HepG2 (cell line): Measurements from ENCODE around the gene RASGRF1. TPM values are rescaled to one million over a fixed set of nuclear protein-coding genes. Genes with fewer than 3 reads are reported as not detected.

Experiments used
- ATAC-seq: fragments of 200-7000 bp; cut with Tn5 transposase; 3 replicates; pipeline ENCODE4 v1.9.1; 2020; ENCODE audit warnings: mild to moderate bottlenecking, moderate library complexity
- BruUV-seq: library from RNA; stranded (reverse); fragments of 400-500 nt; replicated peaks from 2 replicates; lab custom pipeline; 2021; lab: Mats Ljungman, UMichigan
- CTCF ChIA-PET: fragments of 300-600 bp; formaldehyde crosslinking; extraction: SDS; loops from one replicate; lab custom pipeline; 2021; ENCODE audit warnings: low total read pairs, inconsistent platforms, low intra/inter-chr PET ratio; lab: Yijun Ruan, JAX
- POLR2A ChIA-PET: fragments of 350-600 bp; sonication (Branson Sonifier 250); formaldehyde crosslinking; loops from one replicate; lab custom pipeline; 2020; ENCODE audit warnings: antibody characterized with exemption, inconsistent platforms; lab: Yijun Ruan, JAX
- DNase-seq: peaks from one replicate; pipeline ENCODE4 v3.0.0-alpha.2; 2015; ENCODE audit warnings: low spot score
- FAIRE-seq: peaks from 3 replicates; lab custom pipeline; 2011; peaks lifted over from hg19 to GRCh38; lab: Jason Lieb, UNC
- H2AFZ ChIP-seq: one replicate; pipeline ENCODE4 v1.6.1; 2011; ENCODE audit warnings: low read length, inconsistent platforms
- H3K27ac ChIP-seq: fragments of 300-600 bp; 3 replicates; pipeline ENCODE4 v1.8.0; 2011; ENCODE audit warnings: mixed run types, mild to moderate bottlenecking, mixed read lengths, low read length, inconsistent platforms; ENCODE audit not compliant: insufficient read depth; ENCODE audit errors: extremely low read length
- H3K27me3 ChIP-seq, 2 experiments: fragments of 200-600 bp in 1 of 2; 2 replicates in 1 of 2; 3 replicates in 1 of 2; pipeline versions ENCODE4 v1.6.0 to v1.8.0; 2011; ENCODE audit warnings: low read length in 2 of 2, mild to moderate bottlenecking in 2 of 2, moderate library complexity in 2 of 2, inconsistent platforms in 1 of 2; ENCODE audit not compliant: insufficient read depth in 2 of 2, control insufficient read depth in 1 of 2
- H3K36me3 ChIP-seq, 2 experiments: fragments of 200-600 bp in 1 of 2; replicated peaks in 1 of 2; 2 replicates in 1 of 2; 3 replicates in 1 of 2; pipeline versions ENCODE4 v1.5.1 to v1.8.0; 2011; ENCODE audit warnings: low read length in 2 of 2, inconsistent platforms in 1 of 2; ENCODE audit not compliant: insufficient read depth in 2 of 2, control insufficient read depth in 1 of 2
- H3K4me1 ChIP-seq: 2 replicates; pipeline ENCODE4 v1.5.1; 2012; ENCODE audit warnings: low read length, inconsistent platforms; ENCODE audit not compliant: insufficient read depth
- H3K4me2 ChIP-seq: 2 replicates; pipeline ENCODE4 v1.6.0; 2011; ENCODE audit warnings: low read depth, low read length, inconsistent platforms
- H3K4me3 ChIP-seq, 3 experiments: fragments of 200-600 bp in 1 of 3; sonication (generic), shearing (Covaris generic) in 1 of 3; replicated peaks in 1 of 3; 2 replicates each; pipeline ENCODE4 v1.5.1; 2011 to 2016; ENCODE audit warnings: low read length in 3 of 3, inconsistent platforms in 2 of 3, low read depth in 2 of 3, mild to moderate bottlenecking in 2 of 3, control low read depth in 1 of 3, mixed read lengths in 1 of 3; ENCODE audit not compliant: insufficient read depth in 1 of 3
- H3K79me2 ChIP-seq: one replicate; pipeline ENCODE4 v1.6.1; 2011; ENCODE audit warnings: low read length, inconsistent platforms; ENCODE audit not compliant: insufficient read depth
- H3K9ac ChIP-seq: 2 replicates; pipeline ENCODE4 v1.6.0; 2011; ENCODE audit warnings: mild to moderate bottlenecking, low read depth, low read length, inconsistent platforms; ENCODE audit not compliant: insufficient read depth
- H3K9me3 ChIP-seq: 2 replicates; pipeline ENCODE4 v1.5.1; 2012; ENCODE audit warnings: mild to moderate bottlenecking, low read length
- H4K20me1 ChIP-seq: 2 replicates; pipeline ENCODE4 v1.6.0; 2011; ENCODE audit warnings: inconsistent platforms, mild to moderate bottlenecking, low read length, moderate library complexity; ENCODE audit not compliant: insufficient read depth
- GATAD1 ChIP-seq: IDR thresholded peaks from 2 replicates; pipeline ENCODE4 v1.6.1; 2016; ENCODE audit warnings: missing genetic modification reagents, missing compliant biosample characterization
- HOXA3 ChIP-seq: sonication (generic); formaldehyde crosslinking; IDR thresholded peaks from 2 replicates; pipeline ENCODE4 v1.5.0; 2020; ENCODE audit warnings: missing genetic modification reagents
- KAT8 ChIP-seq: IDR thresholded peaks from 2 replicates; pipeline ENCODE4 v1.6.1; 2016; ENCODE audit warnings: missing genetic modification reagents, missing compliant biosample characterization
- LBX2 ChIP-seq: sonication (generic); formaldehyde crosslinking; IDR thresholded peaks from 2 replicates; pipeline ENCODE4 v1.5.0; 2020; ENCODE audit warnings: missing genetic modification reagents, mild to moderate bottlenecking, borderline replicate concordance
- MED8 ChIP-seq: sonication (generic); formaldehyde crosslinking; IDR thresholded peaks from 2 replicates; pipeline ENCODE4 v1.8.1; 2023; ENCODE audit warnings: mild to moderate bottlenecking, missing genetic modification reagents; ENCODE audit not compliant: insufficient replicate concordance
- NCOA1 ChIP-seq: sonication (generic); formaldehyde crosslinking; IDR thresholded peaks from 2 replicates; pipeline ENCODE4 v1.9.0; 2021; ENCODE audit warnings: missing genetic modification reagents
- PRDM10 ChIP-seq: sonication (generic); formaldehyde crosslinking; IDR thresholded peaks from 2 replicates; pipeline ENCODE4 v1.4.0; 2020; ENCODE audit warnings: low read depth, missing genetic modification reagents
- TAF15 ChIP-seq: fragments of 200-400 bp; formaldehyde crosslinking; IDR thresholded peaks from one replicate; pipeline ENCODE4 v1.6.1; 2018; ENCODE audit warnings: mild to moderate bottlenecking, low read depth, low read length; ENCODE audit not compliant: poor library complexity, severe bottlenecking
- ZNF709 ChIP-seq: sonication (generic); formaldehyde crosslinking; IDR thresholded peaks from 2 replicates; pipeline ENCODE4 v1.5.0; 2020; ENCODE audit warnings: mild to moderate bottlenecking, missing genetic modification reagents
- WGBS: methylation state at CpG from one replicate; pipeline ENCODE4 v1.1.6; 2017; ENCODE audit warnings: low lambda C conversion rate; 5-methylcytosine and 5-hydroxymethylcytosine counted together
- in situ Hi-C: cut with HindIII; loops from 2 replicates; pipeline ENCODE4 v1.10.0; 2017; ENCODE audit warnings: low pct_unique_long_range_greater_than_20kb; ENCODE audit not compliant: extremely low pct_ligation_motif_present
- intact Hi-C: fragments of 100-400 bp; cut with micrococcal nuclease; formaldehyde crosslinking; loops from one replicate; pipeline ENCODE4 v1.10.0; 2022; ENCODE audit not compliant: unreplicated experiment
- polyA plus RNA-seq, 8 experiments: library from polyadenylated mRNA; depleted of rRNA in 3 of 8; stranded (reverse) in 7 of 8; unstranded in 1 of 8; fragments of >200 nt; fragmentation: Illumina TruSeq in 4 of 8; extraction: Trizol in 4 of 8; gene quantifications; 2 replicates each; pipeline versions ENCODE4 v1.2.1 to v1.2.3, GENCODE V29; 2011 to 2016; ENCODE audit warnings: low read depth in 4 of 8, missing spikeins in 1 of 8, mixed read lengths in 1 of 8; ENCODE audit not compliant: insufficient read depth in 1 of 8
- total RNA-seq, 5 experiments: library from RNA; depleted of rRNA; stranded (reverse); fragments of >200 nt; fragmentation: Illumina TruSeq; extraction: Trizol; gene quantifications; 2 replicates each; pipeline ENCODE4 v1.2.3, GENCODE V29; 2016; ENCODE audit warnings: low read depth in 1 of 5

RASGRF1 gene
- total and polyA plus RNA-seq, 2 of the 13 experiments (the other 11 are each of a cell fraction or from before 2014, with no cell fraction given) = 0.55 to 3.0 TPM

- TF ChIP-seq PRDM10 (CRISPR knock-in tag) = no peak
Measured at GRCh38 chr15:79073336-79073735, 17.2 kb downstream of the RASGRF1 start (continued).

- no TSS peak for BruUV-seq
- no peak for FAIRE-seq
- in situ Hi-C loops = no loop called here
- TF ChIP-seq NCOA1 (CRISPR knock-in tag) = no peak
- no peak for TF ChIP-seq KAT8 (CRISPR knock-in tag)
- TF ChIP-seq TAF15 = no peak
- no peak for TF ChIP-seq GATAD1 (CRISPR knock-in tag)
- TF ChIP-seq ZNF709 (CRISPR knock-in tag) = no peak
- TF ChIP-seq HOXA3 = no peak
- TF ChIP-seq LBX2 (CRISPR knock-in tag) = no peak
- TF ChIP-seq MED8 (CRISPR knock-in tag) = no peak
- TF ChIP-seq, all 625 proteins: peak for 0
- no peaks in the 10 kb centered on the region for H3K79me2 ChIP-seq
- ATAC-seq (no peak), DNase-seq (no peak)
- intact Hi-C loops = no loop called here
- ChIA-PET CTCF (no interaction called here), POLR2A (no interaction called here)
- H3K36me3 ChIP-seq = no peaks in the 10 kb centered on the region
- H3K27ac ChIP-seq = no peak overlapping the region
- H3K9me3 ChIP-seq = no peaks in the 10 kb centered on the region
- H3K4me3 ChIP-seq = no peak overlapping the region
- peaks cover 4% of the 10 kb centered on the region in 2 experiments; a peak in 3 of 5 replicates for H3K27me3 ChIP-seq
- no peak overlapping the region for H2AFZ ChIP-seq
- no peak overlapping the region for H3K4me2 ChIP-seq
- no peak overlapping the region for H3K9ac ChIP-seq
- WGBS = 40% methylated on average over 3 of the region's 3 CpGs
- H3K4me1 ChIP-seq = peaks cover 8% of the 10 kb centered on the region
- no peaks in the 10 kb centered on the region for H4K20me1 ChIP-seq
Measured at GRCh38 chr15:79071901-79072300, 18.7 kb downstream of the RASGRF1 start.
